HEK293 (cell line): ENCODE data around the gene SP9.

Experiments
- CTCF ChIP-seq: fragments of 450-650 bp; formaldehyde crosslinking; IDR thresholded peaks from 2 replicates; pipeline ENCODE4 v1.5.1; 2016; ENCODE audit warnings: missing biosample characterization, missing genetic modification characterization
- HOXA7 ChIP-seq: sonication (generic); formaldehyde crosslinking; IDR thresholded peaks from 2 replicates; pipeline ENCODE4 v1.8.1; 2022; ENCODE audit warnings: missing genetic modification reagents, borderline replicate concordance
- PATZ1 ChIP-seq: fragments of 450-650 bp; formaldehyde crosslinking; IDR thresholded peaks from 2 replicates; pipeline ENCODE4 v1.5.1; 2016; ENCODE audit warnings: missing biosample characterization, missing genetic modification characterization
- PBX3 ChIP-seq: sonication (generic); formaldehyde crosslinking; IDR thresholded peaks from 2 replicates; pipeline ENCODE4 v1.8.1; 2022; ENCODE audit warnings: mild to moderate bottlenecking, moderate library complexity, missing genetic modification reagents
- REPIN1 ChIP-seq: fragments of 450-650 bp; formaldehyde crosslinking; IDR thresholded peaks from 2 replicates; pipeline ENCODE4 v1.5.1; 2017; ENCODE audit warnings: missing biosample characterization, missing genetic modification characterization, low read depth
- ZNF184 ChIP-seq: fragments of 450-650 bp; IDR thresholded peaks from 2 replicates; pipeline ENCODE4 v1.5.1; 2018; ENCODE audit warnings: missing biosample characterization, mild to moderate bottlenecking, missing genetic modification characterization
- ZNF280C ChIP-seq: fragments of 450-650 bp; formaldehyde crosslinking; IDR thresholded peaks from 2 replicates; pipeline ENCODE4 v1.5.1; 2016; ENCODE audit warnings: missing biosample characterization, missing genetic modification characterization
- ZNF311 ChIP-seq: fragments of 450-650 bp; formaldehyde crosslinking; IDR thresholded peaks from 2 replicates; pipeline ENCODE4 v1.5.1; 2017; ENCODE audit warnings: missing biosample characterization, missing genetic modification characterization, borderline replicate concordance
- ZNF404 ChIP-seq: fragments of 450-650 bp; formaldehyde crosslinking; IDR thresholded peaks from 2 replicates; pipeline ENCODE4 v1.5.1; 2017; ENCODE audit warnings: missing biosample characterization, missing genetic modification characterization
- ZNF549 ChIP-seq: fragments of 450-650 bp; IDR thresholded peaks from 2 replicates; pipeline ENCODE4 v1.5.1; 2018; ENCODE audit warnings: missing biosample characterization, missing genetic modification characterization, mild to moderate bottlenecking, inconsistent platforms, moderate library complexity
- ZNF558 ChIP-seq: fragments of 450-650 bp; formaldehyde crosslinking; IDR thresholded peaks from 2 replicates; pipeline ENCODE4 v1.5.1; 2016; ENCODE audit warnings: missing biosample characterization, missing genetic modification characterization
- ZNF704 ChIP-seq: fragments of 450-650 bp; formaldehyde crosslinking; IDR thresholded peaks from 2 replicates; pipeline ENCODE4 v1.5.1; 2016; ENCODE audit warnings: missing biosample characterization, missing genetic modification characterization

- no peak for TF ChIP-seq CTCF (tag by site-specific recombination)
- TF ChIP-seq ZNF404 (tag by site-specific recombination): no peak
- TF ChIP-seq ZNF280C (tag by site-specific recombination): no peak
- no peak for TF ChIP-seq ZNF549 (tag by site-specific recombination)
- no peak for TF ChIP-seq ZNF558 (tag by site-specific recombination)
- TF ChIP-seq PBX3 (CRISPR knock-in tag): no peak
- TF ChIP-seq REPIN1 (tag by site-specific recombination): no peak
- no peak for TF ChIP-seq ZNF184
- no peak for TF ChIP-seq ZNF704
- TF ChIP-seq HOXA7 (CRISPR knock-in tag): no peak
- TF ChIP-seq ZNF311 (tag by site-specific recombination): no peak
- TF ChIP-seq PATZ1 (tag by site-specific recombination): no peak
Observed at GRCh38 chr2:174300114-174300513, 34.6 kb upstream of the SP9 start.
